HEK293T (cell line): Measurements from ENCODE around the gene RPTOR.

Experiments used
- ARNT ChIP-seq: fragments of 450-650 bp; IDR thresholded peaks from 2 replicates; pipeline ENCODE4 v1.6.1; 2017; ENCODE audit warnings: mild to moderate bottlenecking
- BHLHE40 ChIP-seq: fragments of 450-650 bp; IDR thresholded peaks from 2 replicates; pipeline ENCODE4 v1.6.1; 2016; ENCODE audit warnings: mild to moderate bottlenecking, moderate library complexity, borderline replicate concordance
- CTBP1 ChIP-seq: fragments of 450-650 bp; IDR thresholded peaks from 2 replicates; pipeline ENCODE4 v1.6.1; 2016; ENCODE audit warnings: borderline replicate concordance
- ELF4 ChIP-seq: fragments of 450-650 bp; IDR thresholded peaks from 2 replicates; pipeline ENCODE4 v1.6.1; 2017; ENCODE audit warnings: antibody characterized with exemption
- FOXA1 ChIP-seq: fragments of 450-650 bp; IDR thresholded peaks from 2 replicates; pipeline ENCODE4 v1.6.1; 2016; ENCODE audit warnings: mild to moderate bottlenecking
- FOXK2 ChIP-seq: fragments of 450-650 bp; IDR thresholded peaks from 2 replicates; pipeline ENCODE4 v1.6.1; 2016; ENCODE audit warnings: mild to moderate bottlenecking
- FOXM1 ChIP-seq: fragments of 450-650 bp; IDR thresholded peaks from 2 replicates; pipeline ENCODE4 v1.6.1; 2017; ENCODE audit warnings: mild to moderate bottlenecking, borderline replicate concordance
- L3MBTL2 ChIP-seq: fragments of 450-650 bp; conservative IDR thresholded peaks from 2 replicates; pipeline ENCODE4 v1.6.1; 2016; ENCODE audit warnings: mild to moderate bottlenecking
- LEF1 ChIP-seq: fragments of 450-650 bp; IDR thresholded peaks from 2 replicates; pipeline ENCODE4 v1.6.1; 2017; ENCODE audit warnings: mild to moderate bottlenecking, borderline replicate concordance
- NFRKB ChIP-seq: fragments of 450-650 bp; IDR thresholded peaks from 2 replicates; pipeline ENCODE4 v1.6.1; 2016; ENCODE audit warnings: mild to moderate bottlenecking, moderate library complexity
- PKNOX1 ChIP-seq: fragments of 450-650 bp; IDR thresholded peaks from 2 replicates; pipeline ENCODE4 v1.6.1; 2016
- SP1 ChIP-seq: fragments of 450-650 bp; IDR thresholded peaks from 2 replicates; pipeline ENCODE4 v1.6.1; 2017
- SUZ12 ChIP-seq: fragments of 450-650 bp; IDR thresholded peaks from 2 replicates; pipeline ENCODE4 v1.6.1; 2016; ENCODE audit warnings: mild to moderate bottlenecking
- TARDBP ChIP-seq: fragments of 450-650 bp; IDR thresholded peaks from 2 replicates; pipeline ENCODE4 v1.6.1; 2016

GRCh38 chr17:80663781-80664206 is 119.2 kb downstream of the RPTOR start:
- TF ChIP-seq SUZ12 = no peak
- TF ChIP-seq TARDBP = no peak
- no peak for TF ChIP-seq FOXA1
- TF ChIP-seq PKNOX1 = no peak
- TF ChIP-seq LEF1 = no peak
- TF ChIP-seq SP1 = no peak
- no peak for TF ChIP-seq CTBP1
- TF ChIP-seq FOXK2 = no peak
- TF ChIP-seq ARNT = no peak
- no peak for TF ChIP-seq BHLHE40
- TF ChIP-seq FOXM1 = no peak
- TF ChIP-seq ELF4 = no peak
- TF ChIP-seq L3MBTL2 = no peak
- no peak for TF ChIP-seq NFRKB
